ENCODE results near the gene NEURL3.

DNA sequence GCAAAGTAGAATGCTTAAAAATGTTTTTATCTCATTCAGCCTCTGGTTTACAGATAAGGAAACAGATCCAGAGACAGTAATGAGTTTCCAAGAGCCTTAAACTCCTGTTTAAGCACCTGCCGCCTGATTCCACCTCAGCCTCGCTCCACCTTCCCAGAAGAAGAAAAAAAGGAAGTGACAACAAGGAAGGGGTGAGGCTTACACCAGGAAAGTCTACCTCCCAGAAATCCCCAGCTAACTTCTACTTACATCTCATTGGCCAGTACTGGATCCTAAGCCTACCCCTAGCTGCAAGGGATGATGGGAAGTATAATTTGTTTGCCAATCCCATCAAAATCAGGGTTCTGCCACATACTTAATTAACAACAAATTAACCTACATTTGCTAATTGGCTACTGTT lies 16.1 kb upstream of the NEURL3 start:
- TF ChIP-seq ZNF70 (CRISPR knock-in tag; IDR thresholded peaks at IDR 0.05) = no peak
- no peak for TF ChIP-seq ARNTL (CRISPR knock-in tag; IDR thresholded peaks at IDR 0.05; ENCODE audit: borderline replicate concordance, low read depth)
- TF ChIP-seq, protein P1, sequence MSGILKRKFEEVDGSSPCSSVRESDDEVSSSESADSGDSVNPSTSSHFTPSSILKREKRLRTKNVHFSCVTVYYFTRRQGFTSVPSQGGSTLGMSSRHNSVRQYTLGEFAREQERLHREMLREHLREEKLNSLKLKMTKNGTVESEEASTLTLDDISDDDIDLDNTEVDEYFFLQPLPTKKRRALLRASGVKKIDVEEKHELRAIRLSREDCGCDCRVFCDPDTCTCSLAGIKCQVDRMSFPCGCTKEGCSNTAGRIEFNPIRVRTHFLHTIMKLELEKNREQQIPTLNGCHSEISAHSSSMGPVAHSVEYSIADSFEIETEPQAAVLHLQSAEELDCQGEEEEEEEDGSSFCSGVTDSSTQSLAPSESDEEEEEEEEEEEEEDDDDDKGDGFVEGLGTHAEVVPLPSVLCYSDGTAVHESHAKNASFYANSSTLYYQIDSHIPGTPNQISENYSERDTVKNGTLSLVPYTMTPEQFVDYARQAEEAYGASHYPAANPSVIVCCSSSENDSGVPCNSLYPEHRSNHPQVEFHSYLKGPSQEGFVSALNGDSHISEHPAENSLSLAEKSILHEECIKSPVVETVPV (CRISPR knock-in tag; IDR thresholded peaks at IDR 0.05) = no peak
- no peak for TF ChIP-seq CREB5 (CRISPR knock-in tag; IDR thresholded peaks at IDR 0.05; ENCODE audit: low read depth)
- TF ChIP-seq CSDC2 (CRISPR knock-in tag; IDR thresholded peaks at IDR 0.05) = no peak
- TF ChIP-seq ZFP3 (CRISPR knock-in tag; IDR thresholded peaks at IDR 0.05) = no peak
- no peak for TF ChIP-seq ESRRG (CRISPR knock-in tag; IDR thresholded peaks at IDR 0.05)
- TF ChIP-seq ISL1 (CRISPR knock-in tag; IDR thresholded peaks at IDR 0.05) = no peak
- no peak for TF ChIP-seq PATZ1 (CRISPR knock-in tag; IDR thresholded peaks at IDR 0.05; ENCODE audit: borderline replicate concordance)

Data from SK-N-SH treated with all-trans-retinoic acid at 6 μM for 48 hours (cell line).